GM12878 (cell line): ENCODE measurements around the gene PLXDC1. TPM values are rescaled to one million over a fixed set of nuclear protein-coding genes. Genes with fewer than 3 reads are reported as not detected.

ENCODE experiments used
- ATAC-seq: fragments of 200-7000 bp; cut with Tn5 transposase; 3 replicates; pipeline ENCODE4 v1.9.1; 2020; ENCODE audit warnings: mild to moderate bottlenecking, moderate library complexity
- BruUV-seq: library from RNA; stranded (reverse); fragments of 400-500 nt; replicated peaks from 2 replicates; lab custom pipeline; 2021; lab: Mats Ljungman, UMichigan
- CTCF ChIA-PET: fragments of 300-600 bp; sonication (Branson Sonifier 250); formaldehyde crosslinking; extraction: SDS; loops from one replicate; lab custom pipeline; 2021; ENCODE audit warnings: inconsistent platforms; lab: Yijun Ruan, JAX
- POLR2A ChIA-PET: fragments of 350-600 bp; formaldehyde crosslinking; extraction: SDS; loops from one replicate; lab custom pipeline; 2021; ENCODE audit warnings: inconsistent platforms; lab: Charles Lee
- RAD21 ChIA-PET: fragments of 300-600 bp; sonication (Branson Sonifier 250); formaldehyde crosslinking; loops from one replicate; lab custom pipeline; 2023; ENCODE audit warnings: antibody characterized with exemption; ENCODE audit not compliant: unreplicated experiment; lab: Charles Lee
- SMC1A ChIA-PET: fragments of 300-600 bp; sonication (Branson Sonifier 250); formaldehyde crosslinking; loops from one replicate; lab custom pipeline; 2023; ENCODE audit not compliant: unreplicated experiment, uncharacterized antibody; lab: Charles Lee
- DNase-seq: peaks from one replicate; pipeline ENCODE4 v3.0.0-alpha.2; 2011; ENCODE audit warnings: low read depth, low spot score
- FAIRE-seq: peaks from 3 replicates; lab custom pipeline; 2011; peaks lifted over from hg19 to GRCh38; lab: Jason Lieb, UNC
- H2AFZ ChIP-seq: 2 replicates; pipeline ENCODE4 v1.6.0; 2011; ENCODE audit warnings: low read depth, low read length, control low read depth; ENCODE audit not compliant: control insufficient read depth
- H3K27ac ChIP-seq: 2 replicates; pipeline ENCODE4 v1.5.1; 2011; ENCODE audit warnings: control low read depth; ENCODE audit not compliant: control insufficient read depth, insufficient read depth
- H3K27me3 ChIP-seq, 2 experiments: replicated peaks in 1 of 2; 2 replicates each; pipeline versions ENCODE4 v1.6.0 to v1.6.1; 2011; ENCODE audit warnings: low read length in 1 of 2; ENCODE audit not compliant: control insufficient read depth in 2 of 2, insufficient read depth in 2 of 2
- H3K36me3 ChIP-seq, 2 experiments: 2 replicates each; pipeline ENCODE4 v1.5.1; 2011; ENCODE audit warnings: low read length in 1 of 2; ENCODE audit not compliant: control insufficient read depth in 2 of 2, insufficient read depth in 2 of 2
- H3K4me1 ChIP-seq: 2 replicates; pipeline ENCODE4 v1.6.1; 2011; ENCODE audit warnings: mild to moderate bottlenecking, low read length, moderate library complexity, mixed read lengths; ENCODE audit not compliant: control insufficient read depth, insufficient read depth
- H3K4me2 ChIP-seq: 2 replicates; pipeline ENCODE4 v1.6.0; 2011; ENCODE audit warnings: control low read depth; ENCODE audit not compliant: control insufficient read depth, insufficient read depth
- H3K4me3 ChIP-seq: fragments of 200-600 bp; sonication (generic); 2 replicates; pipeline ENCODE4 v1.5.1; 2016
- H3K79me2 ChIP-seq: 2 replicates; pipeline ENCODE4 v1.6.0; 2011; ENCODE audit warnings: low read length; ENCODE audit not compliant: control insufficient read depth, insufficient read depth
- H3K9ac ChIP-seq: 2 replicates; pipeline ENCODE4 v1.8.0; 2011; ENCODE audit warnings: low read length, control low read depth, mixed read lengths; ENCODE audit not compliant: control insufficient read depth, insufficient read depth
- H3K9me3 ChIP-seq: replicated peaks from 3 replicates; pipeline ENCODE4 v1.5.1; 2011; ENCODE audit warnings: mild to moderate bottlenecking, low read length; ENCODE audit not compliant: control insufficient read depth, insufficient read depth
- H4K20me1 ChIP-seq: 2 replicates; pipeline ENCODE4 v1.6.0; 2011; ENCODE audit not compliant: control insufficient read depth, insufficient read depth
- FOXM1 ChIP-seq: IDR thresholded peaks from 2 replicates; pipeline ENCODE4 v1.6.1; 2012; ENCODE audit warnings: low read depth, mild to moderate bottlenecking, inconsistent platforms, low read length, moderate library complexity
- JUND ChIP-seq: IDR thresholded peaks from 2 replicates; pipeline ENCODE4 v1.6.1; 2012; ENCODE audit warnings: low read depth, mild to moderate bottlenecking, low read length, improper control_type of control experiment, moderate library complexity
- KAT2A ChIP-seq: conservative IDR thresholded peaks from 2 replicates; pipeline ENCODE4 v1.6.1; 2011; ENCODE audit warnings: low read depth, low read length; ENCODE audit not compliant: control insufficient read depth
- MLLT1 ChIP-seq: fragments of 450-650 bp; IDR thresholded peaks from 2 replicates; pipeline ENCODE4 v1.6.1; 2016; ENCODE audit warnings: mild to moderate bottlenecking
- POLR2A ChIP-seq: IDR thresholded peaks from 2 replicates; pipeline ENCODE4 v1.6.1; 2011; ENCODE audit warnings: low read depth, mild to moderate bottlenecking, low read length
- RELA ChIP-seq: fragments of 450-650 bp; IDR thresholded peaks from 2 replicates; pipeline ENCODE4 v1.8.0; 2014; ENCODE audit warnings: borderline replicate concordance; ENCODE audit not compliant: partially characterized antibody
- SREBF1 ChIP-seq: IDR thresholded peaks from 2 replicates; pipeline ENCODE4 v1.6.1; 2012; ENCODE audit warnings: mild to moderate bottlenecking, low read length
- WRNIP1 ChIP-seq: IDR thresholded peaks from 2 replicates; pipeline ENCODE4 v1.6.1; 2011; ENCODE audit warnings: low read depth, low read length, improper control_type of control experiment, borderline replicate concordance
- YBX1 ChIP-seq: fragments of 450-650 bp; IDR thresholded peaks from 2 replicates; pipeline ENCODE4 v1.6.1; 2016; ENCODE audit warnings: antibody characterized with exemption
- WGBS: methylation state at CpG from one replicate; pipeline ENCODE4 v1.1.6; 2016; ENCODE audit warnings: low lambda C conversion rate; ENCODE audit not compliant: insufficient replicate concordance, insufficient coverage; ENCODE audit errors: missing lambda C conversion rate; 5-methylcytosine and 5-hydroxymethylcytosine counted together
- in situ Hi-C: fragments of 300-500 bp; cut with MboI; formaldehyde crosslinking; loops from 9 replicates; pipeline ENCODE4 v1.14.3; 2018; ENCODE audit warnings: mixed read lengths
- intact Hi-C: fragments of 100-400 bp; cut with micrococcal nuclease; formaldehyde crosslinking; loops from one replicate; pipeline ENCODE4 v1.14.2; 2022; ENCODE audit not compliant: unreplicated experiment
- polyA plus RNA-seq, 11 experiments: library from polyadenylated mRNA; depleted of rRNA in 4 of 11; unstranded in 6 of 11; stranded (reverse) in 5 of 11; fragments of >200 nt; fragmentation: Nextera tagmentation in 4 of 11; fragmentation: Illumina TruSeq in 1 of 11; extraction: Ambion mirVana in 4 of 11; extraction: Trizol in 1 of 11; gene quantifications; 1 replicate in 1 of 11; 2 replicates in 10 of 11; pipeline versions ENCODE4 v1.2.1 to v1.2.3, GENCODE V29; 2011 to 2016; ENCODE audit warnings: inconsistent platforms in 2 of 11, missing spikeins in 2 of 11, low read depth in 1 of 11
- total RNA-seq, 4 experiments: library from RNA; depleted of rRNA in 3 of 4; stranded (reverse); fragments of >200 nt in 3 of 4; fragmentation: Illumina TruSeq in 1 of 4; extraction: Trizol in 1 of 4; gene quantifications; 2 replicates each; pipeline versions ENCODE4 v1.2.1 to v1.2.3, GENCODE V29; 2013 to 2021

Gene PLXDC1
- total and polyA plus RNA-seq, 10 of the 15 experiments (the other 5 are each of a cell fraction or from before 2014, with no cell fraction given) = 0.03 to 0.30 (median 0.22) TPM; not detected in 7

GRCh38 chr17:39146273-39146672 is 5.2 kb downstream of the PLXDC1 start:
- Histone ChIP-seq H3K4me2 (no peak overlapping the region), H3K9me3 (no peaks in the 10 kb centered on the region), H3K27me3 (peaks cover 5 to 13% of the 10 kb centered on the region in 2 experiments), H3K27ac (no peak overlapping the region), H3K9ac (no peak overlapping the region), H3K4me1 (no peaks in the 10 kb centered on the region), H4K20me1 (no peaks in the 10 kb centered on the region), H3K79me2 (no peaks in the 10 kb centered on the region), H3K4me3 (no peak overlapping the region), H3K36me3 (no peaks in the 10 kb centered on the region), H2AFZ (no peak overlapping the region)
- RAD21 ChIA-PET = interaction anchor here (2.6 kb wide), 1 partner anchor 163 kb away, joined by 12 read pairs; no protein-coding TSS in a partner anchor
- POLR2A ChIA-PET = interaction anchor here (0.7 kb wide), 2 partner anchors 167 to 227 kb away, joined by 5 read pairs; no protein-coding TSS in a partner anchor
- no peak for FAIRE-seq
- CTCF ChIA-PET = interaction anchor here (0.6 to 0.7 kb wide), 2 partner anchors 113 to 168 kb away, joined by 3 to 4 read pairs; no protein-coding TSS in a partner anchor
- ATAC-seq = no peak
- TF ChIP-seq YBX1 (no peak), SREBF1 (no peak), FOXM1 (no peak), RELA (no peak), MLLT1 (no peak), WRNIP1 (no peak), POLR2A (no peak), JUND (no peak), KAT2A (no peak)
- SMC1A ChIA-PET = interaction anchor here (0.7 to 1.2 kb wide), 2 partner anchors 108 to 164 kb away, joined by 3 to 4 read pairs; no protein-coding TSS in a partner anchor
- no TSS peak for BruUV-seq
- 61% methylated on average over 3 of the region's 3 CpGs for WGBS
- DNase-seq = no peak
- in situ Hi-C loops (loop anchor here (5.0 kb wide), 1 partner anchor 74 kb away; no protein-coding TSS in a partner anchor), intact Hi-C loops (loop anchor here (10.0 kb wide), 1 partner anchor 51 kb away; no protein-coding TSS in a partner anchor)
